HUES6 (cell line): ENCODE measurements around the gene ADCK1.
"Not testable (repeated sequence)": the region's sequence is repeated elsewhere in the genome, so short reads cannot be mapped to it uniquely, and the experiment has no call there.

Experiments used
- H3K27ac ChIP-seq: 2 replicates; pipeline ENCODE4 v1.7.0; 2013; ENCODE audit warnings: low read depth, mild to moderate bottlenecking, low read length, inconsistent platforms
- H3K27me3 ChIP-seq: 2 replicates; pipeline ENCODE4 v1.6.1; 2013; ENCODE audit warnings: low read length; ENCODE audit not compliant: control insufficient read depth, insufficient read depth
- H3K36me3 ChIP-seq: 2 replicates; pipeline ENCODE4 v1.6.1; 2013; ENCODE audit warnings: low read length; ENCODE audit not compliant: control insufficient read depth, insufficient read depth
- H3K4me1 ChIP-seq: 2 replicates; pipeline ENCODE4 v1.6.1; 2013; ENCODE audit warnings: low read length; ENCODE audit not compliant: control insufficient read depth, insufficient read depth
- H3K4me3 ChIP-seq: 2 replicates; pipeline ENCODE4 v1.5.1; 2013; ENCODE audit warnings: low read depth, low read length
- H3K9ac ChIP-seq: one replicate; pipeline ENCODE4 v1.6.1; 2013; ENCODE audit warnings: mild to moderate bottlenecking, low read length
- H3K9me3 ChIP-seq: 2 replicates; pipeline ENCODE4 v1.6.1; 2013; ENCODE audit warnings: low read depth, low read length; ENCODE audit not compliant: control insufficient read depth, insufficient read depth

ADCK1 gene

GRCh38 chr14:77799863-77800730 is at the start of gene ADCK1:
ADCK1 (plus strand) TSS chr14:77800109; CDS start chr14:77818979, 18,870 bp downstream.
- no peaks in the 10 kb centered on the region for H3K9me3 ChIP-seq
- H3K27me3 ChIP-seq, result no peaks in the 10 kb centered on the region
- peak within 1 kb of the TSS; percentile 94 for H3K4me3 ChIP-seq
- peak within 1 kb of the TSS; percentile 84 for H3K9ac ChIP-seq
- no peaks in the 10 kb centered on the region for H3K36me3 ChIP-seq
- peak within 1 kb of the TSS; percentile 82 for H3K27ac ChIP-seq
- H3K4me1 ChIP-seq, result peaks cover 16% of the 10 kb centered on the region

GRCh38 chr14:77752266-77752665 is 47.6 kb upstream of the ADCK1 start:
- H3K27me3 ChIP-seq, result no peaks in the 10 kb centered on the region
- no peaks in the 10 kb centered on the region for H3K4me1 ChIP-seq
- no peak overlapping the region for H3K4me3 ChIP-seq
- no peaks in the 10 kb centered on the region for H3K9me3 ChIP-seq
- no peak overlapping the region for H3K9ac ChIP-seq
- H3K36me3 ChIP-seq, result peaks cover 78% of the 10 kb centered on the region
- no peak overlapping the region for H3K27ac ChIP-seq

- H3K36me3 ChIP-seq, result peaks cover 79% of the 10 kb centered on the region
- no peak overlapping the region for H3K4me3 ChIP-seq
These were observed 47.0 kb upstream of the ADCK1 start for GRCh38 chr14:77752799-77753516.

GRCh38 chr14:77760381-77761204 is 39.3 kb upstream of the ADCK1 start, which contains the start of gene SNW1:
SNW1 (minus strand) TSS chr14:77761156; CDS start chr14:77761127, 29 bp downstream.
- Histone ChIP-seq H3K9ac (peak within 1 kb of the TSS; percentile 91), H3K4me1 (peaks cover 16% of the 10 kb centered on the region), H3K27me3 (no peaks in the 10 kb centered on the region), H3K27ac (peak within 1 kb of the TSS; percentile 84), H3K4me3 (peak within 1 kb of the TSS; percentile 87), H3K9me3 (no peaks in the 10 kb centered on the region), H3K36me3 (peaks cover 15% of the 10 kb centered on the region)

More at GRCh38 chr14:77752799-77753516, 47.0 kb upstream of the ADCK1 start:
- Histone ChIP-seq H3K9me3 (no peaks in the 10 kb centered on the region), H3K4me1 (no peaks in the 10 kb centered on the region), H3K27me3 (no peaks in the 10 kb centered on the region), H3K9ac (no peak overlapping the region), H3K27ac (no peak overlapping the region)

GRCh38 chr14:77761205-77761931 is 38.5 kb upstream of the ADCK1 start:
- H3K4me1 ChIP-seq, result peaks cover 16% of the 10 kb centered on the region
- peaks cover 11% of the 10 kb centered on the region for H3K36me3 ChIP-seq
- H3K27ac ChIP-seq, result no peak overlapping the region
- H3K4me3 ChIP-seq, result peak overlapping the region; percentile 87
- H3K27me3 ChIP-seq, result no peaks in the 10 kb centered on the region
- no peaks in the 10 kb centered on the region for H3K9me3 ChIP-seq
- H3K9ac ChIP-seq, result peak overlapping the region; percentile 25

GRCh38 chr14:77763316-77763715 is 36.6 kb upstream of the ADCK1 start:
- H3K9me3 ChIP-seq, result no peaks in the 10 kb centered on the region
- H3K4me1 ChIP-seq, result peaks cover 16% of the 10 kb centered on the region
- peak overlapping the region; percentile 10; the same call in 1 of the 2 replicates for H3K4me3 ChIP-seq
- no peak overlapping the region for H3K9ac ChIP-seq
- H3K27ac ChIP-seq, result no peak overlapping the region
- no peaks in the 10 kb centered on the region for H3K27me3 ChIP-seq
- H3K36me3 ChIP-seq, result no peaks in the 10 kb centered on the region; the same call in 1 of the 2 replicates

- Histone ChIP-seq H3K4me3 (no peak overlapping the region), H3K36me3 (no peaks in the 10 kb centered on the region)
These were observed 35.9 kb upstream of the ADCK1 start for GRCh38 chr14:77763978-77764377.

GRCh38 chr14:77768442-77769069 is 31.4 kb upstream of the ADCK1 start:
- H3K27ac ChIP-seq, H3K36me3 ChIP-seq: not testable (repeated sequence)

More at GRCh38 chr14:77763978-77764377, 35.9 kb upstream of the ADCK1 start:
- Histone ChIP-seq H3K4me1 (peaks cover 16% of the 10 kb centered on the region), H3K27me3 (no peaks in the 10 kb centered on the region), H3K9me3 (no peaks in the 10 kb centered on the region), H3K27ac (peak overlapping the region; percentile 74; the same call in 1 of the 2 replicates), H3K9ac (no peak overlapping the region)

GRCh38 chr14:77773966-77774365 is 25.9 kb upstream of the ADCK1 start:
- H3K36me3 ChIP-seq, H3K27ac ChIP-seq, H3K4me1 ChIP-seq, H3K9ac ChIP-seq, H3K9me3 ChIP-seq, H3K27me3 ChIP-seq, H3K4me3 ChIP-seq: not testable (repeated sequence)

More at GRCh38 chr14:77768442-77769069, 31.4 kb upstream of the ADCK1 start:
- not testable (repeated sequence) for H3K9me3 ChIP-seq, H3K9ac ChIP-seq, H3K27me3 ChIP-seq, H3K4me3 ChIP-seq, H3K4me1 ChIP-seq

GRCh38 chr14:77782202-77782601 is 17.7 kb upstream of the ADCK1 start:
- Histone ChIP-seq H3K4me1 (peaks cover 7% of the 10 kb centered on the region; the same call in 1 of the 2 replicates), H3K27ac (no peak overlapping the region), H3K9ac (no peak overlapping the region), H3K27me3 (no peaks in the 10 kb centered on the region), H3K4me3 (no peak overlapping the region), H3K36me3 (no peaks in the 10 kb centered on the region), H3K9me3 (no peaks in the 10 kb centered on the region)
